SK-N-MC (cell line): ENCODE measurements around the gene CDC23.

Experiments
- DNase-seq: peaks from one replicate; pipeline ENCODE4 v3.0.0-alpha.2; 2011; ENCODE audit warnings: low read depth, low spot score
- H3K27ac ChIP-seq: fragments of 200-600 bp; sonication (generic); 2 replicates; pipeline ENCODE4 v1.5.1; 2016; ENCODE audit warnings: mixed run types
- H3K36me3 ChIP-seq: fragments of 200-600 bp; sonication (generic); 2 replicates; pipeline ENCODE4 v1.6.1; 2017; ENCODE audit warnings: antibody characterized with exemption, low read length, mixed read lengths; ENCODE audit not compliant: insufficient read depth
- H3K4me3 ChIP-seq: fragments of 200-600 bp; sonication (generic); 2 replicates; pipeline ENCODE4 v1.5.1; 2016
- H3K9ac ChIP-seq: fragments of 200-600 bp; sonication (generic); 2 replicates; pipeline ENCODE4 v1.8.0; 2017; ENCODE audit warnings: mixed run types, mixed read lengths; ENCODE audit not compliant: insufficient read length
- H3K9me3 ChIP-seq: fragments of 200-600 bp; sonication (generic); 2 replicates; pipeline ENCODE4 v1.6.1; 2017; ENCODE audit warnings: low read depth, mild to moderate bottlenecking, antibody characterized with exemption, low read length, moderate library complexity, mixed read lengths
- EZH2 ChIP-seq: fragments of 200-600 bp; sonication (generic); IDR thresholded peaks from one replicate; pipeline ENCODE4 v1.6.1; 2017; ENCODE audit warnings: antibody characterized with exemption
- FOXP2 ChIP-seq: optimal IDR thresholded peaks from 2 replicates; pipeline ENCODE3; 2011; ENCODE audit warnings: mild to moderate bottlenecking, moderate library complexity; ENCODE audit not compliant: insufficient read depth; ENCODE audit errors: extremely low read length, control extremely low read depth
- POLR2AphosphoS5 ChIP-seq: IDR thresholded peaks from 2 replicates; pipeline ENCODE4 v1.6.1; 2012; ENCODE audit warnings: mild to moderate bottlenecking, low read depth, low read length, borderline replicate concordance

Gene CDC23

GRCh38 chr5:138139781-138140090, 73.4 kb downstream of the CDC23 start:
- TF ChIP-seq EZH2 (no peak), POLR2AphosphoS5 (no peak), FOXP2 (no peak)
- Histone ChIP-seq H3K4me3 (no peak overlapping the region), H3K9me3 (no peaks in the 10 kb centered on the region), H3K36me3 (no peaks in the 10 kb centered on the region), H3K9ac (no peak overlapping the region), H3K27ac (no peak overlapping the region)
- DNase-seq = no peak

GRCh38 chr5:138138949-138139780, 74.0 kb downstream of the CDC23 start, which contains the start of gene NME5:
NME5 (minus strand) TSS chr5:138139428; CDS start chr5:138138780, 648 bp downstream.
- Histone ChIP-seq H3K4me3 (no peak within 1 kb of the TSS), H3K9ac (no peak within 1 kb of the TSS), H3K36me3 (no peaks in the 10 kb centered on the region), H3K27ac (no peak within 1 kb of the TSS), H3K9me3 (no peaks in the 10 kb centered on the region)
- no peak for DNase-seq
- TF ChIP-seq FOXP2 (no peak), POLR2AphosphoS5 (no peak), EZH2 (no peak)
